ENCODE results near the gene RDH14. TPM values are rescaled to one million over a fixed set of nuclear protein-coding genes. Genes with fewer than 3 reads are reported as not detected.

The RDH14 gene
- polyA plus RNA-seq, 1 donor (not counting 4 experiments of a cell fraction or from before 2014, with no cell fraction given): 29.6 TPM

DNA sequence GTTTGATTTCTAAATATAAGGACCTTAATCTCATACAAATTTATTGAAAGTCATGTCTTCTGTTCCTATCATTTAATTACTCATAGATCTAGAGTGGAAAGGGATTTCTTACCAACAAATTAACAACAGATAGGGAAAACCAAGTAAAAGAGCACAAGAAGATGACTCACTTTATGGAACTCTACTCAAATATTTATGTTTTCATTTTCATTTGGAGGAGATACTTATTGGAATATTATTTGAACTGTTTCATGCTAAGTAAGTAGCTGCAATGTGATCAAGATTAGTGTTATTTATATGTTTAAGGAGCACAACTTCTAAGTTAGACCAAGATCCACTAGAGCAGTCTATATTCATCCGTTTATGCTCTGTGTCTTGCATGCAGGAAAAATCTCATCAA lies 27.6 kb upstream of the RDH14 start:
- dilution Hi-C loops (cut with MboI; ENCODE audit: extremely low pct_ligation_motif_present, low sequenced_read_pairs): no loop called here
- no peak for DNase-seq (ENCODE audit: low read depth, low spot score)

DNA sequence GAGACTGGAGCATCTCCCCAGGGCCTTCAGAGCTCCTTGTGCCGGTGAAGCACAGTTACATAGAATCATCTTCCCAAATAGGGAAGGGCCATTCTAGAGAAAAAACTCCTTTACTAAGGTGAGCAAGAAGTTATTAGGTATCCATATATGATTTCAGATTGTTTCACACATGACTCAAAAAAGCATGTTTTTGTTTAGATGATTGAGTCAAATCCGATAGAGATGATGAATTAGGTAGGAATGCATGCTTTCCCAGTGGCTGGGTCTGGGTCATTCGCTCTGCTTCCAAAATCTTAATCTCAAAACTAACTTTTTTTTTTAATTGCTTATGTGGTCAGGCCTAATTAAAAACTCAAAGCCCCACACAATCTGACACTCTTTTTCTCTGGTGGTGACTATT lies 25.1 kb upstream of the RDH14 start:
- peaks cover 3% of the 10 kb centered on the region for H3K9me3 ChIP-seq (ENCODE audit: control insufficient read depth, low read depth, low read length)
- H3K9ac ChIP-seq (ENCODE audit: control insufficient read depth, extremely low read depth, insufficient read depth, low read length): no peak overlapping the region
- H3K27ac ChIP-seq (ENCODE audit: control insufficient read depth, insufficient read depth, low read length): no peak overlapping the region
- no peak overlapping the region for H3K4me3 ChIP-seq (ENCODE audit: control insufficient read depth in 2 of 3, extremely low read depth in 1 of 3, insufficient read depth in 2 of 3, low read depth in 1 of 3, low read length in 3 of 3)
- dilution Hi-C loops (cut with MboI; ENCODE audit: extremely low pct_ligation_motif_present, low sequenced_read_pairs): no loop called here
- H3K9me1 ChIP-seq (ENCODE audit: control insufficient read depth, extremely low read depth, insufficient read depth, low read length): no peaks in the 10 kb centered on the region
- H3K4me2 ChIP-seq (ENCODE audit: control insufficient read depth, extremely low read depth, insufficient read depth, low read depth, low read length): peak overlapping the region; percentile 24
- DNase-seq (ENCODE audit: low read depth, low spot score): no peak
- no peaks in the 10 kb centered on the region for H3K79me2 ChIP-seq (ENCODE audit: control insufficient read depth, insufficient read depth, low read length)
- no peaks in the 10 kb centered on the region for H4K20me1 ChIP-seq (ENCODE audit: control insufficient read depth, extremely low read depth, insufficient read depth, low read length)
- no peaks in the 10 kb centered on the region for H3K27me3 ChIP-seq (ENCODE audit: control insufficient read depth, extremely low read depth, insufficient read depth, low read length)
- TF ChIP-seq, protein P1, sequence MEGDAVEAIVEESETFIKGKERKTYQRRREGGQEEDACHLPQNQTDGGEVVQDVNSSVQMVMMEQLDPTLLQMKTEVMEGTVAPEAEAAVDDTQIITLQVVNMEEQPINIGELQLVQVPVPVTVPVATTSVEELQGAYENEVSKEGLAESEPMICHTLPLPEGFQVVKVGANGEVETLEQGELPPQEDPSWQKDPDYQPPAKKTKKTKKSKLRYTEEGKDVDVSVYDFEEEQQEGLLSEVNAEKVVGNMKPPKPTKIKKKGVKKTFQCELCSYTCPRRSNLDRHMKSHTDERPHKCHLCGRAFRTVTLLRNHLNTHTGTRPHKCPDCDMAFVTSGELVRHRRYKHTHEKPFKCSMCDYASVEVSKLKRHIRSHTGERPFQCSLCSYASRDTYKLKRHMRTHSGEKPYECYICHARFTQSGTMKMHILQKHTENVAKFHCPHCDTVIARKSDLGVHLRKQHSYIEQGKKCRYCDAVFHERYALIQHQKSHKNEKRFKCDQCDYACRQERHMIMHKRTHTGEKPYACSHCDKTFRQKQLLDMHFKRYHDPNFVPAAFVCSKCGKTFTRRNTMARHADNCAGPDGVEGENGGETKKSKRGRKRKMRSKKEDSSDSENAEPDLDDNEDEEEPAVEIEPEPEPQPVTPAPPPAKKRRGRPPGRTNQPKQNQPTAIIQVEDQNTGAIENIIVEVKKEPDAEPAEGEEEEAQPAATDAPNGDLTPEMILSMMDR (optimal IDR thresholded peaks at IDR 0.05 in 1 of 3, IDR thresholded peaks at IDR 0.05 in 1 of 3, conservative IDR thresholded peaks at IDR 0.05 in 1 of 3; ENCODE audit: extremely low read depth in 1 of 3, insufficient read depth in 2 of 3, low read length in 3 of 3): no peak
- no peak for TF ChIP-seq EZH2 (IDR thresholded peaks at IDR 0.05; ENCODE audit: low read length)
- no peaks in the 10 kb centered on the region for H3K36me3 ChIP-seq (ENCODE audit: control insufficient read depth in 2 of 2, extremely low read depth in 1 of 2, insufficient read depth in 2 of 2, low read length in 2 of 2)
- peaks cover 19% of the 10 kb centered on the region for H3K4me1 ChIP-seq (ENCODE audit: control insufficient read depth, extremely low read depth, insufficient read depth, low read length)
- H2AFZ ChIP-seq (ENCODE audit: control insufficient read depth, low read length): peak overlapping the region; percentile 32
- FAIRE-seq: peak; percentile 73

More for the DNA sequence above, 27.6 kb upstream of the RDH14 start:
- no peak overlapping the region for H3K4me3 ChIP-seq (ENCODE audit: control insufficient read depth in 2 of 3, extremely low read depth in 1 of 3, insufficient read depth in 2 of 3, low read depth in 1 of 3, low read length in 3 of 3)
- H3K27ac ChIP-seq (ENCODE audit: control insufficient read depth, insufficient read depth, low read length): no peak overlapping the region
- H3K9ac ChIP-seq (ENCODE audit: control insufficient read depth, extremely low read depth, insufficient read depth, low read length): no peak overlapping the region
- H3K36me3 ChIP-seq (ENCODE audit: control insufficient read depth in 2 of 2, extremely low read depth in 1 of 2, insufficient read depth in 2 of 2, low read length in 2 of 2): no peaks in the 10 kb centered on the region
- H4K20me1 ChIP-seq (ENCODE audit: control insufficient read depth, extremely low read depth, insufficient read depth, low read length): no peaks in the 10 kb centered on the region
- H3K9me1 ChIP-seq (ENCODE audit: control insufficient read depth, extremely low read depth, insufficient read depth, low read length): no peaks in the 10 kb centered on the region
- no peaks in the 10 kb centered on the region for H3K27me3 ChIP-seq (ENCODE audit: control insufficient read depth, extremely low read depth, insufficient read depth, low read length)
- TF ChIP-seq, protein P1 (optimal IDR thresholded peaks at IDR 0.05 in 1 of 3, IDR thresholded peaks at IDR 0.05 in 1 of 3, conservative IDR thresholded peaks at IDR 0.05 in 1 of 3; ENCODE audit: extremely low read depth in 1 of 3, insufficient read depth in 2 of 3, low read length in 3 of 3): no peak
- TF ChIP-seq EZH2 (IDR thresholded peaks at IDR 0.05; ENCODE audit: low read length): no peak
- H2AFZ ChIP-seq (ENCODE audit: control insufficient read depth, low read length): no peak overlapping the region
- H3K4me2 ChIP-seq (ENCODE audit: control insufficient read depth, extremely low read depth, insufficient read depth, low read depth, low read length): no peak overlapping the region
- H3K9me3 ChIP-seq (ENCODE audit: control insufficient read depth, low read depth, low read length): peaks cover 6% of the 10 kb centered on the region
- FAIRE-seq: no peak
- H3K79me2 ChIP-seq (ENCODE audit: control insufficient read depth, insufficient read depth, low read length): no peaks in the 10 kb centered on the region
- H3K4me1 ChIP-seq (ENCODE audit: control insufficient read depth, extremely low read depth, insufficient read depth, low read length): peaks cover 19% of the 10 kb centered on the region
